ENCODE results near the gene TENT4A. TPM values are rescaled to one million over a fixed set of nuclear protein-coding genes. Genes with fewer than 3 reads are reported as not detected.

Gene TENT4A
- total RNA-seq, 1 donor from 2014 or later: 16.1 TPM

DNA sequence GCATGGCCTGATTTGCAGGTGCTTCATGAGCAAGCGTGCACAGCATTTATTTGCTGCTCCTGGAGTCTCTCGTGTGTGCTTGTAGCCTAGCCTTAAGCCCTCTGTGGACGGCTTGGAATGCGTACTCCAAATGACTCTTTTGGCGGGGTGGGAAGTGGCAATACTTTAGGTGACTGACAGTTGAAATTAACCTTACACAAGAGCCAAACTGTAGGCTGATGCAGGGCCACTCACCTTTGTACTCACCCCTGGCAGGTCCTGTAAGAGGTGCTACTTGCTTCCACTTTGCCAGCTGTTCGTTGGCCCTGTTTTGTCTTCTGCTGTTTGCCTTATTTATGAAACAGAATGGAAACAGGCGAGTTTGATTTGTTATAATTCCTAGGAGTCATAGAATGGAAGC is 22.9 kb downstream of the TENT4A start:
- TF ChIP-seq, protein P1, sequence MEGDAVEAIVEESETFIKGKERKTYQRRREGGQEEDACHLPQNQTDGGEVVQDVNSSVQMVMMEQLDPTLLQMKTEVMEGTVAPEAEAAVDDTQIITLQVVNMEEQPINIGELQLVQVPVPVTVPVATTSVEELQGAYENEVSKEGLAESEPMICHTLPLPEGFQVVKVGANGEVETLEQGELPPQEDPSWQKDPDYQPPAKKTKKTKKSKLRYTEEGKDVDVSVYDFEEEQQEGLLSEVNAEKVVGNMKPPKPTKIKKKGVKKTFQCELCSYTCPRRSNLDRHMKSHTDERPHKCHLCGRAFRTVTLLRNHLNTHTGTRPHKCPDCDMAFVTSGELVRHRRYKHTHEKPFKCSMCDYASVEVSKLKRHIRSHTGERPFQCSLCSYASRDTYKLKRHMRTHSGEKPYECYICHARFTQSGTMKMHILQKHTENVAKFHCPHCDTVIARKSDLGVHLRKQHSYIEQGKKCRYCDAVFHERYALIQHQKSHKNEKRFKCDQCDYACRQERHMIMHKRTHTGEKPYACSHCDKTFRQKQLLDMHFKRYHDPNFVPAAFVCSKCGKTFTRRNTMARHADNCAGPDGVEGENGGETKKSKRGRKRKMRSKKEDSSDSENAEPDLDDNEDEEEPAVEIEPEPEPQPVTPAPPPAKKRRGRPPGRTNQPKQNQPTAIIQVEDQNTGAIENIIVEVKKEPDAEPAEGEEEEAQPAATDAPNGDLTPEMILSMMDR (conservative IDR thresholded peaks at IDR 0.05; ENCODE audit: low read depth, low read length): no peak
- no peak for DNase-seq (ENCODE audit: low read depth)
- no peak overlapping the region for H3K4me3 ChIP-seq (ENCODE audit: low read depth, low read length)

DNA sequence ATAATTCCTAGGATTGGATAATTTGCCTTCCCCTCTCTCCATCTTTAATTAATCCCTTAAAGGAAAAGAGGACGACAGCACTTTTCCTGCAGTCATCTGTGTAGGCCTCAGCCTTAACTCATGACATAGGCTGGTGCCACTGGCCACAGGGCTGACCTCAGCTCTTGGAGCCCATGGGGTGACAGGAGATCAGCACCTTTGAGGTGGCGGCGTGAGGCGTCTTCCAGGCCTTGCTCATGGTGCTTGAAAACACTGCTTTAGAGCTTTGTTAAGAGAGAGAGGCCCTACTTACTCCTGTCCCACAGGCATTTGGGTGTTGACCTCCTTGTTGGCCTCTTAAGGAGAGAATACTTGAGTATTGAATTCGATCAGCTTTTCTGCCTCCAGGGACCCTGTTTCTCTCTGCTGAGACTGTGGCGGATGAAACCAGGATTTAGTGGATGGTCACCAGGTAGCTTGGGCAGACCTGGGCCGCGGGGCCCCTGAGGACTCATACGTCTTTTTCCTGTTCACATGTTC is 23.4 kb downstream of the TENT4A start:
- no peak for DNase-seq (ENCODE audit: low read depth)
- no peak overlapping the region for H3K4me3 ChIP-seq (ENCODE audit: low read depth, low read length)
- TF ChIP-seq, protein P1 (conservative IDR thresholded peaks at IDR 0.05; ENCODE audit: low read depth, low read length): no peak

DNA sequence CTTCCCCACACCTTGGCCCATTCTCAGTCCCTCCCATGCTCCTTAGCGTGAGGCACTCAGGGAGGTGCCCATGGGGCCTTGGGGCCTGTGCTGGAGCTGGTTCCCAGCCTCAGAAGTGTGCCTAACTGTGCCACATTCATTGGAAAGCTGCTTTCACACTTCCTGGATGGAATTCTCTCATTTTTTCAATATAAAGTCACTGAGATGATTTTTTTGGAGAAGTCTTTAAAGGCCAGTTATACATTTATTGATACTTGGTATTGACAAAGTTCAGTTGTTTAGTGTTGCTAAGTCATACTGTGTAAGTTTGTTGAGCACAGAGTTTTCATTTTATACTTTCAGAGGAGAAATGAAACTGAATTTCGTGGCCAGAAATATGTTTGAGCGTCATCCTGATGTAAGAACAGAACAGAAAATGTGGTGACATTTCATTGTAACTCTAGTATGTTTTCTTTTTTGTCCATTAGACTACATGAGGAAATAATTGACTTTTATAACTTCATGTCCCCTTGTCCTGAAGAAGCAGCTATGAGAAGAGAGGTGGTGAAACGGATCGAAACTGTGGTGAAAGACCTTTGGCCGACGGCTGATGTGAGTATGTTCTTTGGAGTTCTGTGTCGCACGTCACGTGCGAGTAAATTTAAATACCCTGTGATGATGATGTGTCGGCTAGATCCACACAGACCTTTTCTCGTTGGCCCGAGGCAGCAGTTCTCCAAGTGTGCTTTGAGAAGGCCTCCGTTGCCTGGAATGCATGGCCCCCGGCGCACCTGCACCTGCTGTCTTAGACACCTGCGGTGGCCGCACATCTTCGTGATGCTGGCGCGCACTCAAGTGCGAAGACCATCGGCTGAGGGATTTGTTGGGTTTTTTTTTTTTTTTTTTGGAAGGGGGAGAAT is 24.1 kb downstream of the TENT4A start:
- DNase-seq (ENCODE audit: low read depth): no peak
- no peak overlapping the region for H3K4me3 ChIP-seq (ENCODE audit: low read depth, low read length)
- TF ChIP-seq, protein P1 (conservative IDR thresholded peaks at IDR 0.05; ENCODE audit: low read depth, low read length): no peak

DNA sequence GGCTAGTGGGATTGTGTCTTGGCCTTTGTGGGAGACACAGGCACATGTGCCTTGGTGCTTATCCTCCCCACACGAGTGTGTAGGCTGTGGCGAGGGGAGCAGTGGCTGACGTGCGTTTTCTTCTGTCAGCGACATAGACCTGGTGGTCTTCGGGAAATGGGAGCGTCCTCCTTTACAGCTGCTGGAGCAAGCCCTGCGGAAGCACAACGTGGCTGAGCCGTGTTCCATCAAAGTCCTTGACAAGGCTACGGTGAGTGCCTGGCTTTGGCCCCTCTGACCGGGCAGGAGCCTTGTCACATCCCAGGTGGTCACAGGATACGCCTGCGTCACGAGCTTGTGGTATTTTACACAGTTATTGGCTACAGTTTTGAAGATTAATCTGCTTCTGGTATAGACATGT is 26.4 kb downstream of the TENT4A start:
- DNase-seq (ENCODE audit: low read depth): no peak
- TF ChIP-seq, protein P1 (conservative IDR thresholded peaks at IDR 0.05; ENCODE audit: low read depth, low read length): no peak
- no peak overlapping the region for H3K4me3 ChIP-seq (ENCODE audit: low read depth, low read length)

DNA sequence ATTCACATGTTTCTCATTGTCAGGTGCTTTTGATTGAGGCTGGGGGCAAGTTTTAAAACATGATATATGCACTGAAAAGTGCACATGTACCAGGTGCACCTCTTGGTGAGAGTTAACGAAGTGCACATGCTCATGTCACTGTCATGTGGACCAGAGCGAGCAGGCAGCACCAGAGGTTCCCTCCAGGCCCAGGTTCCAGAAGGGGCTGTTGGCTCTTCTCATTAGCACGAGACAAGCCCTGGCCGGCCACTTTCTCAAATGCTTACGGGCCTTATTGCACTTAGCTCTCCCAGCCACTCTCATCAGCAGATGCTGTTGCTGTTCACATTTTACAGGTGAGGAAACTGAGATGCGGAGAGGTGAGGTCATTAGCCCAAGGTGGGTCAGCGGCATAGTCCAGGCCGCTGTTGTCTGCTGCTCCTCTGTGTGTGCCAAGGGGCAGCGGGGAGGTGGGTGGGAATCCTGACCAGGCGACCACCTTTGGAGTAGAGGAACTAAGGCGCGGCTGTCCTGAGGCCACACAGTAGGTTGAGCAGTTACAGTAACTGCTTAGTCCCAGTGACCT is 27.4 kb downstream of the TENT4A start:
- DNase-seq (ENCODE audit: low read depth): no peak
- H3K4me3 ChIP-seq (ENCODE audit: low read depth, low read length): no peak overlapping the region
- TF ChIP-seq, protein P1 (conservative IDR thresholded peaks at IDR 0.05; ENCODE audit: low read depth, low read length): no peak

DNA sequence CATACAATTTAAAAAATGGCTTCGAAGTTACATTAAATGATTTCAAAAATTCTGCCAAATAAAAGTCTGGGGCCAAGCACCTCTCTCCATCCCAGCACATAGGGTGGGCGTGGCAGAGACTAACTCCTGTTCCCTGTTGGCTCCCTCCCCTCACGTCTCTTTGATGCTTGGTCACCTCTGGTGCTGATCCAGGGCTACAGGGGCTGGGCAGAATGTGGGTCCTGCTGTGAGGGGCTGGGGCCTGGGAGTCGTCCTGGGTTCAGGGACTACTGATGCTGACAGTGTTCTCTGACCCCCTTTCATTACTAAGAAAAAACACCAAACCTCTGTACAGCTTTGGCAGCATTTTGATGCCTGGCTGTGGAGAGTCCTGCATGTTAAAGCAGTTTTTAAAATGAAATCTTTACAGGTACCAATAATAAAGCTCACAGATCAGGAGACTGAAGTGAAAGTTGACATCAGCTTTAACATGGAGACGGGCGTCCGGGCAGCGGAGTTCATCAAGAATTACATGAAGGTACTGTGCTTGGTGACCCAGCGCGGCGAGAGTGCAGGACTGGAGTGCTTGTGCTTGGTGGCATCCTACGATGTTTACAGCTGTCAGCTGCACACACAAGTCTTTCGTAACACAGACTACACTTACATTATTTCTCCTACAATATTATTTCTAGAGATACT is 29.0 kb downstream of the TENT4A start:
- no peak overlapping the region for H3K4me3 ChIP-seq (ENCODE audit: low read depth, low read length)
- TF ChIP-seq, protein P1 (conservative IDR thresholded peaks at IDR 0.05; ENCODE audit: low read depth, low read length): no peak
- no peak for DNase-seq (ENCODE audit: low read depth)

All from epithelial cell of proximal tubule (primary cell).